HG03520 (cell line): ENCODE data around the gene GALNT6.

Experiments
- ATAC-seq: cut with Tn5 transposase; IDR thresholded peaks from one replicate; pipeline ENCODE4 v1.9.1; 2021; ENCODE audit warnings: mild to moderate bottlenecking, moderate library complexity; ENCODE audit not compliant: unreplicated experiment

GALNT6 gene

DNA sequence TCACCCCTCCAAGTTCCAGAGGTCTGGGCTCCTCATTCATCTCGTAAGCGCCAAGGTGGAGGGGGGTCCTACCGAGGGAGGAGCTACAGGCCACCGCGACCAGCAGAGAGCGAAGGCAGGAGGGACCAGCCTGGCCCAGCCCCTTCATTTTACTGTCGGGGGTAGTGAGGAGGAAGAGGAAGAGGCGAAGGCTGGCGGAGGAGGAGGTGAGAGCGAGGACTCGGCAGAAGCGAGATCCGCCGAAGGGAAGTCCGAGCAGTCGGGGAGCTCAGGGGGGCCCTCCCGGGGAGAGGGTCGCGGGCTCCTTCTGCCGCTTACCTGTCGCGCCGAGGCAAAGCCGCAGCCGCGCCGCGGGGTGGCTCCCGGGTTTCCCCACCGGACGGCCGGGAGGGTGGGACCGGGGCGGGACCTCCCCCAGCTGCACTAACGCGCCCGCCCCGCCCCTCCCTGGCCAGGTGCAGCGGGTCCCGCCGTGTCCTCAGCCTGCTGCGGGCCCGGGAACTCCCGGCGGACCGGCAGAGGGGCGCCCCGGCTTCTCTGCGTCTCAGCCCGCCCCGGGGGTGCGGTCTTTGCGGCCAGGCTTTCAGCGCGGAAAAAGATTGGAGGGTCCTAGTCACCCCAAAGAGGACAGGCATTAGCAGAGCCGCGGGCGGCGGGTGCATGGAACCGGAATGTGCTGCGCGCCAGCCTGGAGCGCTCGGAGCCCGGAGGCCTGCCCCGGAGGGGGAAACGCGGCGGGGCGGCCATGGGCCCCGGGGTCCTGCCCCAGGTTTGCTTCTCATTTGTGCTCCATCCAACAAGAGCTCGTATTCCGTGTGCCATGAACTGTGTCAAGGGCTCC is at the start of gene GALNT6:
GALNT6 (minus strand) TSS at position 124 of the 841 bp plus-strand sequence. CDS start 11,625 bp downstream, outside the sequence.
- no peak for ATAC-seq

GRCh38 chr12:51439330-51439729 is 48.1 kb upstream of the GALNT6 start:
- ATAC-seq, result no peak

GRCh38 chr12:51437431-51437830 is 46.2 kb upstream of the GALNT6 start:
- no peak for ATAC-seq

DNA sequence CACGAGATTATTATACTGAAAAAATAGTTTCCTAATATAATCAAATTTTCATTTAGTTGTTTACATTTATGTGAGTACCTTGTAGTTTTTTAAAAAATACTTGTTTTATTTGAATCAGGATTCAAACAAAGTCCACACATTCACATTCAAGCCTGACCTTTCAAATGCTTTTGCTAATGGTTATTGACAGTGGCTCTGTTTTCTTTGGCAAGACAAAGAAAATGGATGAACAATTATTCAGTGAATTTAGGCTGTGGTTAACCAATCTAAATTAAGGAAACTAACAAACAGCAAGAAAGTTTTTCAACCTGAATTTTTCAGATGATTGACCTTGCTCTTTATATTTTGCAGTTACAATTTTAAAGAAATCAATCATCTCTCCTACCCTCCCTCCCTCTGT is 43.1 kb upstream of the GALNT6 start:
- no peak for ATAC-seq

- ATAC-seq, result no peak
These were observed 41.7 kb upstream of the GALNT6 start for GRCh38 chr12:51432921-51433320.

DNA sequence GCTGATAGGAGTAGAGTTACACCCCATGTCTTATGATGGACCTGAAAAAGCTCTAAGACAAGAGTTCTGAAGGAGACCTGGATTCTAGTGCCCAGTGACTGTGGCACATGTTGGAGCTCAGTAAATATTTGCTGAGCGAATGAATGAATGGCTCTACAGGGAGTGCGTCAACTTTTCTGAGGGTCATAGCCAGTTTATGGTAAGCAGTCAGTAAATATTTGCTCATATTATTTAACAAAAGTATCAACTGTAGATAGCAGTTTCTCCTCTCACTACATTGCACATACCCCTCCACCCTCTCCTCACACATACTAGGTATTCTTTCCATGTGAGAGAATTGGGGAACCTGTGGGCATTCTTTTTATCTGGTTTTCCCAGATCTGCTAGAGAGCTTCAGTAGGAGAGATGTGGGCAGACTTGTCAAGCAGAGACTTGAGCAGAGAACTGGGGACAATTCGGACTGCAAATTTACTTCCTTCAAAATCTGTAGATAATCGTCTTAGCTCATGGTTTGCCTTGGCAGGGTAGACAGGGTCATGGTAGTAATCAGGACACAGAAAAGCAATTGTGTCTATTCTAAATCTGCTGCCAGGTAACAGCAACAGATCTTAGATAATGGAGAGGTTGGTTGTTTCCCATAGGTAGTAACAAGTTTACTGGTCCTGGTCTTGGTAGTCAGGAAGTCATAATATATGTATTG is 39.1 kb upstream of the GALNT6 start:
- ATAC-seq, result no peak

- no peak for ATAC-seq
These were observed 38.5 kb upstream of the GALNT6 start for GRCh38 chr12:51429700-51430099.

DNA sequence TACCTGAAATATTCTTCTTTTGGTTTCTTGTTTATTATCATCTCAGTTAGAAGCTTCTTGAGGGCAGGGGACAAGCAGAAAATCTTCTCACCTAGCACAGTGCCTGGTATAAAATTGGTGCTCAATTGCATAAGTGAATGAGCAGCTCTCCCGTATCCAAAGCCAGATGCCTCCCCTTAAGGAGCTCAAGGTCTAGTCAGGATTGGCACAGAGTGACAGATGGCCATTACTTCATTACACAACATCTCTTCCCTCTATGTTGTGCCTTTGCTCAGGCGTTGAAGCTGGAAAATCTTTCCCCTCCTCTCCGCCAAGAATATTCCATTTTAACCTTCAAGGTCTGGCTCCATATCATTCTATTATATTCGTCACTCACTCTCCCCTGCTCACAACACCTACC is 37.0 kb upstream of the GALNT6 start:
- no peak for ATAC-seq

DNA sequence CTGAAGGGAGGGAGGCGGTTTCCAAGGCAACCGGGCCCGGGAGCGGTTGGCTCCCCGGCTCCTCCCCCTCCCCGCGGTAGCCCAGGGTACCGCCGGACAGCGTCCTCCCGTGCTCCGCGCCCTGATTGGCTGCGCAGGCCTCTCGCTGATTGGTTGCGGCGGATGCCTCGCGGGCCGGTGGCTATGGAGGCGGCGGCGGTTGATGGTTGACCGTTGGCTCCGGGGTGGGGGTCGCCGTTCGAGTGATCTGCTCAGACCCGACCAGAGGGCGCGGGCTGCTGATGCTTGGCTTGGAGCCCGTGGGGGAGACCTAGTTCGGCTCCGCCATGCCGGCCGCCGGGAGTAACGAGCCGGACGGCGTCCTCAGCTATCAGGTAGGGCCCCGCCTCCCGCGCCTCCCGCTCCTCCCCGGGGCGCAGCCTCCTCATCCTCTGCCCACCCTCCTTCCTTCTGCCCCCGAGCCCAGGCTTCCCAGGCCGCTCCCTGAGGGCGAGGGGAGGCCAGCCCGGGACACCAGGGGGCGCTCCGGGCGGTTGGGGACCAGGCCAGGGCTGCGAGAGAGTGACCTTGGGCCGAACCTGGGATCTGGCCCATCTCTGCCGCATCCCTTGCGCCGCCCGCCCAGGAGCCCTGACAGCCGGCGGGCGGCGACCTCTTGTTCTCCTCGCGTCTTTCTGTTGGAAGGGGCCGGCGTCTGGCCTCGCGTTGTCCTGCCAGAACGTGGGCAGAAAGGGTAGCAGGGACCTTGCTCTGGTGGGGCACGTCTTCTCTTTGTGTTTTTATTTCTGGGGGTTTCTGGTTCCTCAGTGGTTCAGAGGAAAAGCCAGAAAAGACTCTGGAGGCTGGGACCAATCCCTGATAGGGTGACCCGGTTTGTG is 33.7 kb upstream of the GALNT6 start, which contains the start of gene SLC4A8:
SLC4A8 (plus strand) TSS at position 170 of the 878 bp plus-strand sequence; CDS start at position 327, 157 bp downstream.
- ATAC-seq, result peak; percentile 83

- no peak for ATAC-seq
These were observed 33.0 kb upstream of the GALNT6 start for GRCh38 chr12:51424094-51424661.

GRCh38 chr12:51421266-51421884 is 30.2 kb upstream of the GALNT6 start:
- no peak for ATAC-seq

DNA sequence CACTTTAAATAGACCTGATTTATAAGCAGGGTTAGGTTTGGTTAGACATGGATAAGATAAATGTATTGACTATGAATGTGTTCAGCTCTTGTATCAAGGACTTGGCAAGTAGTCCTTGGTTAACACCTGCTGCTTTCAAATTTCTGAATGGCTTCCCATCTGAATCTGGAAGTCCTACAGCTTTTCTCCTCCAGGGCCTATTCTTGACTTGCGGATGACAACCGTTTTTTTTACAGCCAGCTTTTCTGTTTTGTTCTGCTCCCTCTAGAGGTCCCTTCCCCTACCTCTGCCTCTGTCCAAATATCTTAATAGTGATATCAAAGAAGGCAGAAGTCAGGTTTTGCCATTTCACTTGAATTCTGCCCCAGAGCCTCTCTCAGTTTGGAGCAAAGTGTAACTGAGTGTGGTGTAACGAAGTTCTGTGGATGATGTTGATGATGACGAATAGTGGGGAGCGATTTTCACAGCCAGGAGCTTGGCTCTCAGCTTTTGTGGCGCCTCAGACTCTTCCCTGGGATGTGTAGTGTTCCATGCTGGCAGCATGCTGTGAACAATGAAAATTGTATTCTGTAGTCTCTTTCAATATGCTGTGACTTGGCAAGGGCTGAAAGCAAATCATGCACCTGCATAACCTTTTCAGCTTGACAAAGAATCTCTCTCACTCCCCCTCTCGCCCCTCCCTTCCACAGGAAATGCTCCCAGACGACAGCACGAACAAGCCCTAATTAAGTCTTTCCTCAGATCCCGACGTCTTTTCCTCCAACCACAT is 28.4 kb upstream of the GALNT6 start:
- no peak for ATAC-seq

DNA sequence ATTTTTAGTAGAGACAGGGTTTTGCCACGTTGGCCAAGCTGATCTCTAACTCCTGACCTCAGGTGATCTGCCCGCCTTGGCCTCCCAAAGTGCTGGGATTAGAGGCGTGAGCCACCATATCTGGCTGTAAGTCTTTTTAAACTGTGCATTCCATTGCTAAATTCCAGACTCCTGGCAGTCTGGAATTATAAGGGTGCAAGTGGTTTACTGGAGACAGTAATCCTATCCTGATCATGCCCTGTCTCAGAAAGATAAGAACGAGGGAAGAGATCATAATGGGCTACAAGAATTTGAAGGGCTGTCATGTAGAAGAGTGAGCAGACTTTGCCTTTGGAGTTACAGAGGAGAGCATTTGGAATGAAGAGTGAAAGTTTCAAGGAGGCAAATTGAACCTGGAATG is 26.6 kb upstream of the GALNT6 start:
- no peak for ATAC-seq

- no peak for ATAC-seq
These were observed 24.7 kb upstream of the GALNT6 start for GRCh38 chr12:51415931-51416330.

DNA sequence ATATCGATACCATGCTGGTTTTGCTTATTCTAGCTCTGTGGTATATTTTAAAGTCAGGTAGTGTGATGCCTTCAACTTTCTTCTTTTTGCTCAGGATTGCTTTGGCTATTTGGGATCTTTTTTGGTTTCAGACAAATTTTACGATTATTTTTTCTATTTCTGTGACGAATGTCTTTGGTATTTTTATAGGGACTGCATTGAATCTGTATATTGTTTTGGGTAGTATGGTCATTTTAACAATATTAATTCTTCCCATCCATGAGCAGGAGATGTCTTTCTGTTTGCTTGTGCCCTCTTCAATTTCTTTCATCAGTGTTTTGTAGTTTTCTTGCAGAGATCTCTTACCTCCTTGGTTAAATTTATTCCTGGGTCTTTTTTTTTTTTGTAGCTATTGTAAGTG is 22.6 kb upstream of the GALNT6 start:
- ATAC-seq, result no peak

DNA sequence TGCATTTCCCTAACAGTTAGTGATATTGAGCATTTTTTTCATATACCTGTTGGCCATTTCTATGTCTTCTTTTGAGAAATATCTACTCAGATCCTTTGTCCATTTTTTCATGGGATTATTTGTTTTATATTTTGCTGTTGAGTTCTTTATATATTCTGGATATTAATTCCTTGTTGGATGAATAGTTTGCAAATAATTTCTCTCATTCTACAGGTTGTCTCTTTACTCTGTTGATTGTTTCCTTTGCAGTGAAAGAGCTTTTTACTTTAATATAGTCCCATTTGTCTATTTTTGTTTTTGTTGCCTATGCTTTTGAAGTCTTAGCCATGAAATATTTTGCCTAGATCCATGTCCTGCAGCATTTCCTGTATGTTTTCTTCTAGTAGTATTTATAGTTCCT is 21.9 kb upstream of the GALNT6 start:
- ATAC-seq, result no peak

DNA sequence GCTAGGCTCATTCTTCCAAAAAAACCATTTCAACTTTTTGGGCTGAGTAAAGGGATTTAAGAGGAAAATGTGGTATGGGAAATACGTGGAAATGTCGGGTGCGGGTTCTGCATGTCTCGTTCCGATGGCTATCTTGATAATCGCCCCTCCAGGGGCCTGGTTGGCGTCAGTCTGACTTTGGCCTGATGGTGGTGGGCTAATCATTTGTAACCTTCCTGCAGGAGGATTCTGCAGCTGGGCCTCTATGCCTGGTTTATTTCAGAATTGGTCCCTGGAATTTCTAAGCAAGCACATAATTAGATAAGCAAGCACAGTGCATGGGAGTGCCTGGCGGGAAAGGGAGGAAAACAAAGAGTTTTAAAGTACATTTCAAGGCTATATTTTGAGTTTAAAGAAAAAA is 18.6 kb upstream of the GALNT6 start:
- no peak for ATAC-seq

DNA sequence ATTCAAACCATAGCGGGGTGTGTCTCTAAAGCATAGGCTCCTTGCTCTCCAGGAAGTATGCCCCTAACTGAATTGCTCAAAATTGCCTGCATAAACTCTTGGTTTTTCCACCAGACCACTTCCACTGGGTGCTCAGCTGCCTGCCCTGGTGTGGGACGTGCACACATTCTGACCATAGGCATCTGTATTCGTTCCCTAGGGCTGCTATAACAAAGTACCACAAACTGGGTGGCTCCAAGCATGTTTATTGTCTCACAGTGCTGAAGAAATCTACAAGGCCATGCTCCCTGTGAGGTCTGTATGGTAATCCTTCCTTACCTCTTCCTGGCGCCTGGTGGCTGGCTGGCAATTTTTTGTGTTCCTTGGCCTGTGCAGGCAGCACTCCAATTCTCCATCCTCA is 16.4 kb upstream of the GALNT6 start:
- no peak for ATAC-seq

GRCh38 chr12:51406859-51407258 is 15.7 kb upstream of the GALNT6 start:
- ATAC-seq, result no peak

GRCh38 chr12:51406290-51406689 is 15.1 kb upstream of the GALNT6 start:
- no peak for ATAC-seq
